HEK293T (cell line): ENCODE data around the gene THSD1.

Experiments used
- CTCF ChIA-PET: fragments of 350-600 bp; formaldehyde crosslinking; extraction: SDS; loops from one replicate; lab custom pipeline; 2021; ENCODE audit warnings: antibody characterized with exemption, inconsistent platforms; lab: Yijun Ruan, JAX
- POLR2A ChIA-PET: fragments of 350-600 bp; formaldehyde crosslinking; extraction: SDS; loops from one replicate; lab custom pipeline; 2020; ENCODE audit warnings: antibody characterized with exemption, inconsistent platforms; lab: Yijun Ruan, JAX
- DNase-seq: peaks from one replicate; pipeline ENCODE4 v3.0.0; 2012; ENCODE audit warnings: mixed read lengths; ENCODE audit errors: extremely low spot score
- ARNT ChIP-seq: fragments of 450-650 bp; IDR thresholded peaks from 2 replicates; pipeline ENCODE4 v1.6.1; 2017; ENCODE audit warnings: mild to moderate bottlenecking
- BHLHE40 ChIP-seq: fragments of 450-650 bp; IDR thresholded peaks from 2 replicates; pipeline ENCODE4 v1.6.1; 2016; ENCODE audit warnings: mild to moderate bottlenecking, moderate library complexity, borderline replicate concordance
- CTBP1 ChIP-seq: fragments of 450-650 bp; IDR thresholded peaks from 2 replicates; pipeline ENCODE4 v1.6.1; 2016; ENCODE audit warnings: borderline replicate concordance
- ELF4 ChIP-seq: fragments of 450-650 bp; IDR thresholded peaks from 2 replicates; pipeline ENCODE4 v1.6.1; 2017; ENCODE audit warnings: antibody characterized with exemption
- FOXA1 ChIP-seq: fragments of 450-650 bp; IDR thresholded peaks from 2 replicates; pipeline ENCODE4 v1.6.1; 2016; ENCODE audit warnings: mild to moderate bottlenecking
- FOXK2 ChIP-seq: fragments of 450-650 bp; IDR thresholded peaks from 2 replicates; pipeline ENCODE4 v1.6.1; 2016; ENCODE audit warnings: mild to moderate bottlenecking
- FOXM1 ChIP-seq: fragments of 450-650 bp; IDR thresholded peaks from 2 replicates; pipeline ENCODE4 v1.6.1; 2017; ENCODE audit warnings: mild to moderate bottlenecking, borderline replicate concordance
- HDGF ChIP-seq: fragments of 450-650 bp; IDR thresholded peaks from 2 replicates; pipeline ENCODE4 v1.6.1; 2017; ENCODE audit warnings: antibody characterized with exemption, borderline replicate concordance
- L3MBTL2 ChIP-seq: fragments of 450-650 bp; conservative IDR thresholded peaks from 2 replicates; pipeline ENCODE4 v1.6.1; 2016; ENCODE audit warnings: mild to moderate bottlenecking
- LEF1 ChIP-seq: fragments of 450-650 bp; IDR thresholded peaks from 2 replicates; pipeline ENCODE4 v1.6.1; 2017; ENCODE audit warnings: mild to moderate bottlenecking, borderline replicate concordance
- NFRKB ChIP-seq: fragments of 450-650 bp; IDR thresholded peaks from 2 replicates; pipeline ENCODE4 v1.6.1; 2016; ENCODE audit warnings: mild to moderate bottlenecking, moderate library complexity
- SP1 ChIP-seq: fragments of 450-650 bp; IDR thresholded peaks from 2 replicates; pipeline ENCODE4 v1.6.1; 2017
- SUZ12 ChIP-seq: fragments of 450-650 bp; IDR thresholded peaks from 2 replicates; pipeline ENCODE4 v1.6.1; 2016; ENCODE audit warnings: mild to moderate bottlenecking
- TARDBP ChIP-seq: fragments of 450-650 bp; IDR thresholded peaks from 2 replicates; pipeline ENCODE4 v1.6.1; 2016
- ZNF384 ChIP-seq: fragments of 450-650 bp; IDR thresholded peaks from 2 replicates; pipeline ENCODE4 v1.6.1; 2016
- TF ChIP-seq, protein P1 (sequence below): fragments of 450-650 bp; IDR thresholded peaks from 2 replicates; pipeline ENCODE4 v1.6.1; 2016

Gene THSD1

DNA sequence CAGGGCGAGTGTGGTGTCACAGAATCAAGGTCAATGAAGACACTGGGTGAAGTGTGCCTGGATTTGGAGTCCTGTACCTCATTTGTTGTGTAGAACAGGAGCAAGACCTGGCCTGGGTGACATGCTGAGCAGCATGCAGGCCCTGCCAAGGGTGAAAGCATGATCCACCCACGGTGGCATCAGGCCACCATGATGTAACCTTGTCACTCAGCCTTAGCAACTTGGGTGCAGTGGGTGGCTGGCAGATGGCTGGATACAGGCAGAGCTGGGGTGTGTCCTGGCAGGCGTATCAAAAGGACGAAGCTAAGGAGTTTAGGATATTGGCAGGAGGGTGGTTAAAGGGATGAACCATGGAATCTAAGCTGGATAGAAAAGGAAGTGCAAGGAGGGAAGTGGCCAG lies 10.3 kb downstream of the THSD1 start:
- POLR2A ChIA-PET = interaction anchor here (0.6 kb wide), 1 partner anchor 39 kb away, joined by 3 read pairs; no protein-coding TSS in a partner anchor
- CTCF ChIA-PET = no interaction called here
- TF ChIP-seq FOXA1 (no peak), FOXM1 (no peak), ZNF384 (no peak), SP1 (no peak), ELF4 (no peak), L3MBTL2 (no peak), SUZ12 (no peak)
- TF ChIP-seq, protein P1, sequence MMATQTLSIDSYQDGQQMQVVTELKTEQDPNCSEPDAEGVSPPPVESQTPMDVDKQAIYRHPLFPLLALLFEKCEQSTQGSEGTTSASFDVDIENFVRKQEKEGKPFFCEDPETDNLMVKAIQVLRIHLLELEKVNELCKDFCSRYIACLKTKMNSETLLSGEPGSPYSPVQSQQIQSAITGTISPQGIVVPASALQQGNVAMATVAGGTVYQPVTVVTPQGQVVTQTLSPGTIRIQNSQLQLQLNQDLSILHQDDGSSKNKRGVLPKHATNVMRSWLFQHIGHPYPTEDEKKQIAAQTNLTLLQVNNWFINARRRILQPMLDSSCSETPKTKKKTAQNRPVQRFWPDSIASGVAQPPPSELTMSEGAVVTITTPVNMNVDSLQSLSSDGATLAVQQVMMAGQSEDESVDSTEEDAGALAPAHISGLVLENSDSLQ = no peak
- no peak for DNase-seq

DNA sequence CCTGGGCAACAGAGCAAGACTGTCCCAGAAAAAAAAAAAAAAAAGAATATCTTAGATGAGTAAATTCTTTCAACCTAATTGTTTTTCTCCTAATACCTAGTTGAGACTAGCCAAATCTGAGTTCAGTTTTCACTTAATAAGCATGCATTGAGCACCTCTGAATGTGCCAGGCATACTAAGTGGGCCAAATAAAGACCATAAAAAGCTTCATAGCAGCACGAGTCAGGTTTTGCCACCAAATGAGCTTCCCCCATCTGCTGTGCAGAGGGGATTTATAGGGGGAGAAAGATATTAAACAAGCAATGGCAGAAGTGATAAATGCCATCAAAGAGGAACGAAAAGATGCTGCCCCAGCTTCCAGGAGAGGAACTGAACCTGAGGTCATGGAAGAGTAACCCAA lies 11.4 kb downstream of the THSD1 start:
- no peak for DNase-seq
- ChIA-PET POLR2A (no interaction called here), CTCF (no interaction called here)
- no peak for TF ChIP-seq FOXK2
- TF ChIP-seq CTBP1 = no peak
- no peak for TF ChIP-seq SP1
- no peak for TF ChIP-seq FOXA1

DNA sequence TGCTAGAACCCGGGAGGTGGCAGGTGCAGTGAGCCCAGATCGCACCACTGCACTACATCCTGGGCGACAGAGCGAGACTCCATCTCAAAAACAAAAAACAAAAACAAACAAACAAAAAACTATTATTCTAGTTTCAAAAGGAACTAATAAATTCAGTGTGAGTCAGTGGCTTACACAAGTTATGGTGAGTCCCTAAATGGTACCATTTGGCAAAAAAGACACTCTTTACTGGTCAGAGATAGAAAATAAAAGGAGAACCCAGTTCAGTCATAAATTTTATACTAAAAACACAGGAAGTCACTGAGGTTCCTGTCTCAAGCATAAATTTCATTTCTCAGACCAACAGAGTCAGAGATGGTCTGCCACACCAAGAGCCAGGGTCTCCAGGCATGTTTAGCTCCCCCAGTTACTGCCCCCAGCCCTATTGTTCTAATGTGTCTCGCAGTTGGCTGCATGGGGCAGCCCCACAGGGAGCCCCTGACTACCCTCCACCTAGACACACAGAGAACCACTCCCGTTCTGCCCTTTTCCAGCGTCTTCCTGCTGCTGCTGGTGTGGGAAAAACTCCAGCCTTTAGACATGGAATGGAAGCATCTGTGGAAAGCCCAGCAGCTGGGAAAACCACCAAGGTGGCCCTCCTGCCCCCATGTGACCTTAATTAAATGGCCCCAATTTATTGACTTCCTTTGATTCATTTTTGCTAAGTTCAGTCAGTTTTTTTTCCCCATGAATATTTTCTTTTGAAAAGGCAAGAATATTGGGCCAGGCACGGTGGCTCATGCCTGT lies 12.2 kb downstream of the THSD1 start:
- TF ChIP-seq FOXA1 = no peak
- no peak for TF ChIP-seq SUZ12
- no peak for TF ChIP-seq FOXK2
- TF ChIP-seq HDGF = no peak
- no peak for TF ChIP-seq ELF4
- TF ChIP-seq ARNT = no peak
- no peak for TF ChIP-seq ZNF384
- no peak for TF ChIP-seq BHLHE40
- no peak for TF ChIP-seq L3MBTL2
- no peak for DNase-seq
- ChIA-PET CTCF (no interaction called here), POLR2A (no interaction called here)

DNA sequence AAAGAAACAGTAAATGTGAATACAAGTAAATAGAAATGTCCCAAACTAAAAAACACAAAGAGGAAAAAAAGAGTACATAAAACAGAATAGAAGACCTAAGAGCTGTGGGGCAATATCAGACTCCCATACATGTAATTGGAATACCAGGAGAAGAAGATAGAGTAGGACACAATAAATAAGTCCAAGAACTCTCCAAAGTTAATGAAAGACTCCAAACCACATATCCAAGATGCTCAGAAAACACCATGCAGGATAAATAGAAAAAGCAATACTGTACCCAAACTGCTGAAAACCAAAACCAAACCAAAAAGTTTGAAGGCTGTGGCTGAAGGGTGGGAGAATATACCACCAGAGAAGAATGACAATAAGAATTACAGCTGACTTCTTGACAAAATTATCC lies 18.3 kb downstream of the THSD1 start:
- no peak for TF ChIP-seq L3MBTL2
- no peak for TF ChIP-seq FOXM1
- TF ChIP-seq, protein P1 = no peak
- no peak for TF ChIP-seq ARNT
- no peak for TF ChIP-seq ELF4
- no peak for TF ChIP-seq ZNF384
- no peak for TF ChIP-seq CTBP1
- no peak for TF ChIP-seq SP1
- no peak for TF ChIP-seq LEF1
- TF ChIP-seq HDGF = no peak
- no peak for TF ChIP-seq NFRKB
- no peak for TF ChIP-seq FOXA1
- no peak for TF ChIP-seq TARDBP
- TF ChIP-seq BHLHE40 = no peak
- no peak for TF ChIP-seq SUZ12
- DNase-seq = no peak
- ChIA-PET POLR2A (no interaction called here), CTCF (no interaction called here)

DNA sequence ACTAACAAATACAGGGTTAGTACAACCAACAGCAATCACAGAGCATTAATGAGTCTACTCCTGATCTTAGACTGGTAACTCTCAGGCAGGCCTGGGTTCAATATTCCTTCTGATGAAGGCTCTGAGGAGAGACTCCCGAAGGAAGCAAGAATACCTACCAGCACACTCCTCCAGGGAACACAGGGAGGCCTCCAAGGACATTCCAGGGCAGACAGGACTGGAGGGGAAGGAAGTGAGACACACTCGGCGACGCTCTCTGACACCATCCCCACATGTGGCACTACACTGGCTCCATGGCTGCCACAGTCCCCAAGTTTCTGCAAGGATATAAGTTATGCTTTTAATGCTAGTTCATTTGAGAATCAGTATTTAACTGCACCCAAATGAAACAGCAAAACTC lies 20.1 kb downstream of the THSD1 start:
- POLR2A ChIA-PET = no interaction called here
- TF ChIP-seq TARDBP = no peak
- TF ChIP-seq, protein P1 = no peak
- no peak for TF ChIP-seq SUZ12
- no peak for TF ChIP-seq HDGF
- TF ChIP-seq ZNF384 = no peak
- no peak for TF ChIP-seq FOXK2
- TF ChIP-seq SP1 = no peak
- TF ChIP-seq CTBP1 = no peak
- TF ChIP-seq ARNT = no peak
- no peak for TF ChIP-seq ELF4
- no peak for TF ChIP-seq BHLHE40
- TF ChIP-seq L3MBTL2 = no peak
- TF ChIP-seq FOXA1 = no peak
- TF ChIP-seq LEF1 = no peak
- no peak for TF ChIP-seq NFRKB
- no peak for TF ChIP-seq FOXM1
- no peak for DNase-seq
- CTCF ChIA-PET = no interaction called here

DNA sequence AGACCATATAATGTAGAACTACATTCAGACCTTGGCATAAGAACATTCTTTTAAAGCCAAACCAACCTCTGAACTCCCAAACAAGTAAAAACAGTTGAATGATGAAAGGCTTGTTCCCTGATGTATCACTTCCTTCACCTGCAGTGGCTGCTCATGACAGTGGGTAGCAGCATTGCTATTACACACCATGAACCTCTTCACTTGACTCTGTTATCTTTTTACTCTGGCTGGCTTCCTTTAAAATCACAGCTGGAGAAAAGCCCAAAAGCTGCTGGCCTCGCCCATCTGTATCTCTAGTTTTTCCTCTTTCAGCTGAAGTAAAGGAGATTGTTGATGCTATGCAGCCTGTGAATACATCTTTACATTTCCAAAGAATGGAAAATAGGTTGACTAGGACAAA lies 22.6 kb downstream of the THSD1 start:
- TF ChIP-seq NFRKB = no peak
- no peak for TF ChIP-seq HDGF
- TF ChIP-seq FOXM1 = no peak
- TF ChIP-seq SP1 = no peak
- no peak for TF ChIP-seq ARNT
- TF ChIP-seq, protein P1 = no peak
- TF ChIP-seq TARDBP = no peak
- TF ChIP-seq SUZ12 = no peak
- TF ChIP-seq LEF1 = no peak
- TF ChIP-seq BHLHE40 = no peak
- TF ChIP-seq L3MBTL2 = no peak
- DNase-seq = no peak
- ChIA-PET CTCF (no interaction called here), POLR2A (no interaction called here)
